BE2C (cell line): ENCODE results near the gene ABI2.
A peak's percentile ranks its signal among the peaks of the same experiment; 100 is the strongest.
"Not testable (repeated sequence)": the region's sequence is repeated elsewhere in the genome, so short reads cannot be mapped to it uniquely, and the experiment has no call there.

Experiments
- DNase-seq: peaks from one replicate; pipeline ENCODE4 v3.0.0-alpha.2; 2020
- H3K27me3 ChIP-seq: fragments of 250-450 bp; sonication (Bioruptor Pico); 2 replicates; pipeline ENCODE4 v1.5.1; 2020; ENCODE audit warnings: mild to moderate bottlenecking
- H3K36me3 ChIP-seq: fragments of 250-450 bp; sonication (Bioruptor Pico); 2 replicates; pipeline ENCODE4 v1.5.1; 2020; ENCODE audit warnings: mild to moderate bottlenecking
- H3K4me1 ChIP-seq: fragments of 250-450 bp; sonication (Bioruptor Pico); 2 replicates; pipeline ENCODE4 v1.5.1; 2020
- H3K4me3 ChIP-seq: 2 replicates; pipeline ENCODE4 v1.5.1; 2011; ENCODE audit warnings: low read depth, low read length
- H3K9me3 ChIP-seq: fragments of 250-450 bp; sonication (Bioruptor Pico); 2 replicates; pipeline ENCODE4 v1.5.1; 2020
- CTCF ChIP-seq: IDR thresholded peaks from 2 replicates; pipeline ENCODE4 v1.5.1; 2012; ENCODE audit warnings: mild to moderate bottlenecking, low read depth, low read length

ABI2 gene

GRCh38 chr2:203361495-203361894 is 33.3 kb downstream of the ABI2 start:
- Histone ChIP-seq H3K9me3 (no peaks in the 10 kb centered on the region), H3K4me3 (no peak overlapping the region), H3K27me3 (no peaks in the 10 kb centered on the region), H3K4me1 (no peaks in the 10 kb centered on the region), H3K36me3 (peaks cover under 1% of the 10 kb centered on the region)
- no peak for TF ChIP-seq CTCF
- DNase-seq = no peak

- DNase-seq = no peak
- Histone ChIP-seq H3K4me3 (no peak overlapping the region), H3K36me3 (peaks cover 5% of the 10 kb centered on the region), H3K27me3 (no peaks in the 10 kb centered on the region), H3K4me1 (no peaks in the 10 kb centered on the region), H3K9me3 (no peaks in the 10 kb centered on the region)
- TF ChIP-seq CTCF = no peak
Measured at GRCh38 chr2:203361922-203362321, 33.7 kb downstream of the ABI2 start.

- Histone ChIP-seq H3K27me3 (no peaks in the 10 kb centered on the region), H3K36me3 (peaks cover 19% of the 10 kb centered on the region), H3K9me3 (no peaks in the 10 kb centered on the region), H3K4me3 (no peak overlapping the region), H3K4me1 (no peaks in the 10 kb centered on the region)
- DNase-seq = no peak
- no peak for TF ChIP-seq CTCF
Measured at GRCh38 chr2:203366639-203367466, 38.7 kb downstream of the ABI2 start.

- H3K9me3 ChIP-seq, H3K27me3 ChIP-seq, H3K4me1 ChIP-seq, H3K4me3 ChIP-seq, DNase-seq: not testable (repeated sequence)
- peaks cover 12% of the 10 kb centered on the region for H3K36me3 ChIP-seq
Measured at GRCh38 chr2:203372706-203373105, 44.5 kb downstream of the ABI2 start.

GRCh38 chr2:203376173-203376572 is 48.0 kb downstream of the ABI2 start:
- peak; percentile 26 for TF ChIP-seq CTCF
- no peak for DNase-seq
- H3K4me3 ChIP-seq = no peak overlapping the region
- peaks cover 4% of the 10 kb centered on the region; the same call in 1 of the 2 replicates for H3K36me3 ChIP-seq
- no peaks in the 10 kb centered on the region for H3K27me3 ChIP-seq
- H3K9me3 ChIP-seq = no peaks in the 10 kb centered on the region
- H3K4me1 ChIP-seq = no peaks in the 10 kb centered on the region

- H3K4me3 ChIP-seq = no peak overlapping the region
- peaks cover 6% of the 10 kb centered on the region for H3K36me3 ChIP-seq
- no peaks in the 10 kb centered on the region for H3K4me1 ChIP-seq
- TF ChIP-seq CTCF = no peak
- DNase-seq = no peak
- H3K27me3 ChIP-seq = no peaks in the 10 kb centered on the region
- no peaks in the 10 kb centered on the region for H3K9me3 ChIP-seq
Measured at GRCh38 chr2:203379156-203379555, 51.0 kb downstream of the ABI2 start.
